Activated T-helper 17 cell treated with anti-CD3 and anti-CD28 coated beads, Interleukin-2, amount 50 U/mL, for 72 hours (primary cell): Measurements from ENCODE around the gene FCN1. TPM values are rescaled to one million over a fixed set of nuclear protein-coding genes. Genes with fewer than 3 reads are reported as not detected.
"Not testable (repeated sequence)": the region's sequence is repeated elsewhere in the genome, so short reads cannot be mapped to it uniquely, and the experiment has no call there.

Experiments used
- ATAC-seq: fragments of 150-1000 bp; cut with Tn5 transposase; replicated peaks from 2 replicates; pipeline ENCODE4 v1.10.0; 2021; ENCODE audit warnings: mild to moderate bottlenecking, moderate library complexity
- H3K27ac Mint-ChIP-seq: one replicate; pipeline ENCODE4 v1.8.0; 2022; ENCODE audit warnings: mixed read lengths
- H3K27me3 Mint-ChIP-seq: one replicate; pipeline ENCODE4 v1.8.0; 2022; ENCODE audit warnings: mixed read lengths
- H3K36me3 Mint-ChIP-seq: one replicate; pipeline ENCODE4 v1.8.0; 2022; ENCODE audit warnings: low read depth, mild to moderate bottlenecking, mixed read lengths
- H3K4me1 Mint-ChIP-seq: one replicate; pipeline ENCODE4 v1.8.0; 2022; ENCODE audit warnings: mixed read lengths
- H3K4me3 Mint-ChIP-seq: one replicate; pipeline ENCODE4 v1.8.0; 2022; ENCODE audit warnings: mild to moderate bottlenecking, mixed read lengths
- H3K9me3 Mint-ChIP-seq: one replicate; pipeline ENCODE4 v1.8.0; 2022; ENCODE audit warnings: mixed read lengths
- total RNA-seq, 2 donors: library from RNA; stranded (reverse); gene quantifications; one replicate each; pipeline ENCODE4 v1.2.3, GENCODE V29; 2022

Gene FCN1
- total RNA-seq, 2 donors from 2014 or later: not detected

- no peak for ATAC-seq
- H3K9me3 Mint-ChIP-seq: no peaks in the 10 kb centered on the region
- H3K27ac Mint-ChIP-seq: no peak overlapping the region
- H3K27me3 Mint-ChIP-seq: peaks cover 14% of the 10 kb centered on the region
- no peaks in the 10 kb centered on the region for H3K4me1 Mint-ChIP-seq
- no peak overlapping the region for H3K4me3 Mint-ChIP-seq
- no peaks in the 10 kb centered on the region for H3K36me3 Mint-ChIP-seq
These were observed 53.5 kb downstream of the FCN1 start for GRCh38 chr9:134863941-134864820.

- H3K4me3 Mint-ChIP-seq: no peak overlapping the region
- peaks cover 14% of the 10 kb centered on the region for H3K27me3 Mint-ChIP-seq
- no peaks in the 10 kb centered on the region for H3K36me3 Mint-ChIP-seq
- H3K27ac Mint-ChIP-seq: no peak overlapping the region
- H3K9me3 Mint-ChIP-seq: no peaks in the 10 kb centered on the region
- no peak for ATAC-seq
- H3K4me1 Mint-ChIP-seq: no peaks in the 10 kb centered on the region
These were observed 54.3 kb downstream of the FCN1 start for GRCh38 chr9:134863306-134863902.

- no peaks in the 10 kb centered on the region for H3K36me3 Mint-ChIP-seq
- no peak overlapping the region for H3K4me3 Mint-ChIP-seq
- H3K4me1 Mint-ChIP-seq: peaks cover 11% of the 10 kb centered on the region
- H3K27me3 Mint-ChIP-seq: peaks cover 21% of the 10 kb centered on the region
- H3K9me3 Mint-ChIP-seq: peaks cover 5% of the 10 kb centered on the region
- H3K27ac Mint-ChIP-seq: no peak overlapping the region
- no peak for ATAC-seq
These were observed 55.9 kb downstream of the FCN1 start for GRCh38 chr9:134861595-134862334.

GRCh38 chr9:134860510-134860909 lies 57.2 kb downstream of the FCN1 start:
- Mint-ChIP-seq H3K4me1 (peaks cover 11% of the 10 kb centered on the region), H3K36me3 (no peaks in the 10 kb centered on the region), H3K27me3 (peaks cover 24% of the 10 kb centered on the region), H3K27ac (no peak overlapping the region), H3K9me3 (peaks cover 5% of the 10 kb centered on the region), H3K4me3 (no peak overlapping the region)
- no peak for ATAC-seq

GRCh38 chr9:134858051-134858841 lies 59.5 kb downstream of the FCN1 start:
- peaks cover 27% of the 10 kb centered on the region for H3K27me3 Mint-ChIP-seq
- peaks cover 5% of the 10 kb centered on the region for H3K9me3 Mint-ChIP-seq
- H3K27ac Mint-ChIP-seq: peak overlapping the region; percentile 88
- no peaks in the 10 kb centered on the region for H3K36me3 Mint-ChIP-seq
- H3K4me1 Mint-ChIP-seq: peaks cover 11% of the 10 kb centered on the region
- peak; percentile 97 for ATAC-seq
- H3K4me3 Mint-ChIP-seq: peak overlapping the region; percentile 55

GRCh38 chr9:134857451-134857850 lies 60.3 kb downstream of the FCN1 start:
- peak overlapping the region; percentile 88 for H3K27ac Mint-ChIP-seq
- peaks cover 11% of the 10 kb centered on the region for H3K4me1 Mint-ChIP-seq
- H3K27me3 Mint-ChIP-seq: peaks cover 27% of the 10 kb centered on the region
- not testable (repeated sequence) for H3K9me3 Mint-ChIP-seq, H3K36me3 Mint-ChIP-seq, ATAC-seq
- peak overlapping the region; percentile 55 for H3K4me3 Mint-ChIP-seq

- Mint-ChIP-seq H3K27ac (no peak overlapping the region), H3K4me1 (peaks cover 11% of the 10 kb centered on the region), H3K4me3 (no peak overlapping the region), H3K36me3 (no peaks in the 10 kb centered on the region), H3K9me3 (peaks cover 5% of the 10 kb centered on the region), H3K27me3 (peaks cover 24% of the 10 kb centered on the region)
- no peak for ATAC-seq
These were observed 61.8 kb downstream of the FCN1 start for GRCh38 chr9:134855900-134856377.

Other genes starting within 250 kb of the FCN1 start
- gene FCN2, start 37.1 kb downstream of the FCN1 start, total RNA-seq: not detected
- under 1 TPM in 1 of 2 donors, not detected in 1; 0.32 TPM for gene OLFM1, start 169.8 kb upstream of the FCN1 start, total RNA-seq